Measurements from ENCODE around the gene RAD52.
A peak's percentile ranks its signal among the peaks of the same experiment; 100 is the strongest.

Gene RAD52

DNA sequence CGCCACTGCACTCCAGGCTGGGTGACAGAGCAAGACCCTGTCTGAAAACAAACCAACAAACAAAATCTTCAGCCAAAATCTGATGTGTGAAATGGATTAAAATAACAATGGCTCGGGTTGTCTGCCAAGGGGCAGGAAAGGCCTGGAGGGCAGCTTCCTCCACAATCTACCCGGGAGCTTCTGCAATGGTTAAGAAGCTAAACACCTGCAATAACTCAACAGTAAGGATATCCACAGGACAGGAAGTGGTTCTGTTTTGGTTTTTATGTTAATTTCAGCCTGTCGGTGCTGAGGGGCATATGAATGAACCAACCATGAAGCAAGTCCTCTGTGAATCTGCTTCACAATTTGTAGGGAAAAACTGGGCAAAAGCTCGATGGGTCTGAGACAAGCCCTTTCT, 34.4 kb downstream of the RAD52 start:
- H3K79me2 ChIP-seq (ENCODE audit: control insufficient read depth, insufficient read depth, low read length, unreplicated experiment): no peaks in the 10 kb centered on the region
- H3K27me3 ChIP-seq (ENCODE audit: insufficient read depth, low read length): no peaks in the 10 kb centered on the region
- no peak overlapping the region for H2AFZ ChIP-seq (ENCODE audit: low read length, unreplicated experiment)
- peaks cover 34% of the 10 kb centered on the region for H3K36me3 ChIP-seq (ENCODE audit: insufficient read depth, low read length)
- H3K4me1 ChIP-seq (ENCODE audit: control insufficient read depth, insufficient read depth, low read length, unreplicated experiment): peaks cover 6% of the 10 kb centered on the region
- no peak overlapping the region for H3K4me3 ChIP-seq (ENCODE audit: low read depth, low read length)
- no peak overlapping the region for H3K27ac ChIP-seq (ENCODE audit: low read depth, low read length)

DNA sequence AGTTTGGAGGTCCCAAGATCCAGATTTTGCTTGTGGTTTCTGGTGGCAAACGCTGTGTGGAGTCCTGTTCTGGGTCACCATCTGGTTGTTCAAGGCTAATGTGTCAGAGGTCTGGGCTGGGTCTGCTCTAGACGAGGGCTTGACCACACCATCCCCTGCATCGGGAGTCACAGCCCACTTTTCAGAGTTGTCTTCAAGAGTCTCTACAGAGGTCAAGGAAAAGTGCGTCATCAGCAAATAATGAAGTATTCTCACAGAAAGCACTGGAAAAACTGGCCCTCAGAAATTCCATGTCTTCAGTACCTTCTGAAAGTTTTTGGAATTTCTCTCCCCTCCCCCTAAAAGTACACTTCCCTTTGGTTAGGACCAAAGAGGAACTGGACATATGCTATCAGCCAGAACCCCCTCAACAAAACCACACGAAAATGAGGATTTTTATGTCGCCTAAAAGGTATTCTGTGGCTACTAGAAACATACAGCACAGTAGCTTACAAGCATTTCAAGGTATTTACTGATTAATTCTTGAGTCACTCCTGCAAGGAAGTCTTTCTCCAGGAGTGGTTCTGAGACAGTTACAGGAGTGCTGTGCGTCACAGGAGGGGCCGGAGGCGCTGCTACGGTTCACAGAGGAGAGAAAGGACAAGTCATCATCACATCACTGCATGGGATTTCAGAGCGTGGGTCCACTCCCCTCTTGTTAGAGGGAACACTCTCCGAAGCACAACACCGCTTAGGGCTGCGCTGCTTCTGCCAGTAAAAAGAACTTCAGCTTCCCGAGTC, 35.4 kb downstream of the RAD52 start:
- Histone ChIP-seq H3K79me2 (ENCODE audit: control insufficient read depth, insufficient read depth, low read length, unreplicated experiment) (no peaks in the 10 kb centered on the region), H3K4me3 (ENCODE audit: low read depth, low read length) (no peak overlapping the region), H3K36me3 (ENCODE audit: insufficient read depth, low read length) (peaks cover 37% of the 10 kb centered on the region), H2AFZ (ENCODE audit: low read length, unreplicated experiment) (no peak overlapping the region), H3K27ac (ENCODE audit: low read depth, low read length) (peak overlapping the region; percentile 35), H3K27me3 (ENCODE audit: insufficient read depth, low read length) (no peaks in the 10 kb centered on the region), H3K4me1 (ENCODE audit: control insufficient read depth, insufficient read depth, low read length, unreplicated experiment) (peaks cover 6% of the 10 kb centered on the region)

DNA sequence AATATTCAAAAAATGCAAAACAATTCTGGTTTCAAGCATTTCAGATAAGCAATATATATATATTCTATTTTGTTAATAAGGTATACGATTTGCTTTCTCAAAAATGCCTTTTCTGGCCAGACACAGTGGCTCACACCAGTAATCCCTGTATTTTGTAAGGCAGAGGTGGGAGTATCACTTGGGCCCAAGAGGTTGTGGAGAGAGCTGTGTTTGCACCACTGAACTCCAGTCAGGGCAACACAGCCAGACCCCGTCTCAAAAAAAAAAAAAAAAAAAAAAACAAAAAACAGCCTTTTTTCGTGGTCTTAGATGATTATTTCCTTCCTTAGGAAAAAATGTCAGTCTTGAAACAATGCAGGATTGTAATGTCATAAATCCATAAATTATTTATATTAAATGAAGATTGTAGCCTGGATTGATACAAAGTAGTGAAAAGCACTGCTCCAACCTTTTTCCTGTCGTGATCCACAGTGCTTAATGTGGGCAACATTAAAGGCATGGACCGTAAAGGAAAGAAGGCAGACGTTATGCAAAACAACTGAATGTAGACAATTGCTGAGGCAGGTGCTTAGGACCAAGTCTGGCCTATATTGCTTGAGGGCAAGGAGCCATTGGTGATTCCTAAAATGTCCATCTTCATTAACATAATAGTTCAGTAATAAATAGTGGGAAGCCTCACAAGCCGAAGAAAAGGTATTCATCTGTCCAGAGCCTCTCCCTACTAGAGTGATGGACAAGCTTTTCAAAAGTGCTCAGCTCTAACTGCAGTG, 36.8 kb downstream of the RAD52 start:
- H2AFZ ChIP-seq (ENCODE audit: low read length, unreplicated experiment): no peak overlapping the region
- H3K27me3 ChIP-seq (ENCODE audit: insufficient read depth, low read length): no peaks in the 10 kb centered on the region
- peaks cover 46% of the 10 kb centered on the region for H3K36me3 ChIP-seq (ENCODE audit: insufficient read depth, low read length)
- H3K4me3 ChIP-seq (ENCODE audit: low read depth, low read length): no peak overlapping the region
- no peak overlapping the region for H3K27ac ChIP-seq (ENCODE audit: low read depth, low read length)
- H3K79me2 ChIP-seq (ENCODE audit: control insufficient read depth, insufficient read depth, low read length, unreplicated experiment): no peaks in the 10 kb centered on the region
- H3K4me1 ChIP-seq (ENCODE audit: control insufficient read depth, insufficient read depth, low read length, unreplicated experiment): peaks cover 6% of the 10 kb centered on the region

DNA sequence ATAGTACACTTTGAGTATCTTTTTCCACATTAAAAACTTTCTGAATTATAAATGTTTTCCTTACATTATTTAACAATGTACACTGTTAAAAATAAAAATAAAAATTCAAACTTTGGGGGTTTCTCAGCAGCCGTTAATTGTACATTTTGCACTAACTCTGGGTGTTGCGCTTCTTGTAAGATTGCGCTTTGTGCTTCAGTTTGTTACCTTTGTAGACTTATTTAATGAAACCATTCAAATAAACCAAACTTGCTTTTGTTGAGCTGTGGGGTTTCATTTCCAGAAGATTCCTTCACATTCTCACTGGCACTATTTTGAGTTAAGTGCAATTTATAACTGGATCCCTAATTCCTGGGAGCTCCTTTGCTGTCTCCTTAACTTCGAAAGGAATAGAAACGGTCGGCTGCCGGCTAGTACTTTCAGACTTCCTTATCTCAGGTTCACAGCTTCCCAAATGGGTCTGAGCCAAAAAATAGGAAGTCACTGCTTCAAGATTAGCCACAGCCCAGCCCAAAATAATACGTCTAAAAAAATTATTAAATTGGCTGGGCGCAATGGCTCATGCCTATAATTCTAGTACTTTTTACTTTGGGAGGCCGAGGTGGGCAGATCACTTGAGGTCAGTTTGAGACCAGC, 38.2 kb downstream of the RAD52 start:
- Histone ChIP-seq H3K27me3 (ENCODE audit: insufficient read depth, low read length) (no peaks in the 10 kb centered on the region), H3K4me1 (ENCODE audit: control insufficient read depth, insufficient read depth, low read length, unreplicated experiment) (peaks cover 6% of the 10 kb centered on the region), H2AFZ (ENCODE audit: low read length, unreplicated experiment) (no peak overlapping the region), H3K36me3 (ENCODE audit: insufficient read depth, low read length) (peaks cover 45% of the 10 kb centered on the region), H3K27ac (ENCODE audit: low read depth, low read length) (no peak overlapping the region), H3K4me3 (ENCODE audit: low read depth, low read length) (no peak overlapping the region), H3K79me2 (ENCODE audit: control insufficient read depth, insufficient read depth, low read length, unreplicated experiment) (no peaks in the 10 kb centered on the region)

DNA sequence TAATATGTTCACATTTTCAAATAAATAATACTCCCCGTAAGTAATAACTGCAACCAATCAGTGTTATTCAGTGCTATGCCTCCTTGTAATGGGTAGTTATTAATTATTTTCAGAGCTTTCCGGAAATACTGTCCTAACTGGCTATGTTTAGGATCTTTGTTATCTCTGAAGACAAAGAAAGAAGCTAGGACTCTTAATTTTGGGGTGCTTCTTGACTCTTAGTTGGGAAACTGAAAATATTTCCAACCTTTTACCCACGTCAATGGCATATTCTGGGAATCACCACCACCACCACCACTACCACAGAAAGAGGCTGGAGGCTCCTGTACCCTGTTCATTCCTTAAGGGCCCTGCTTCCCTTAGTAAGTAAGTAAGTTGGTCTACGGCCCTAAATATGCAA, 39.1 kb downstream of the RAD52 start:
- peaks cover 6% of the 10 kb centered on the region for H3K4me1 ChIP-seq (ENCODE audit: control insufficient read depth, insufficient read depth, low read length, unreplicated experiment)
- no peaks in the 10 kb centered on the region for H3K27me3 ChIP-seq (ENCODE audit: insufficient read depth, low read length)
- no peaks in the 10 kb centered on the region for H3K79me2 ChIP-seq (ENCODE audit: control insufficient read depth, insufficient read depth, low read length, unreplicated experiment)
- no peak overlapping the region for H3K4me3 ChIP-seq (ENCODE audit: low read depth, low read length)
- peaks cover 45% of the 10 kb centered on the region for H3K36me3 ChIP-seq (ENCODE audit: insufficient read depth, low read length)
- H3K27ac ChIP-seq (ENCODE audit: low read depth, low read length): no peak overlapping the region
- H2AFZ ChIP-seq (ENCODE audit: low read length, unreplicated experiment): no peak overlapping the region

DNA sequence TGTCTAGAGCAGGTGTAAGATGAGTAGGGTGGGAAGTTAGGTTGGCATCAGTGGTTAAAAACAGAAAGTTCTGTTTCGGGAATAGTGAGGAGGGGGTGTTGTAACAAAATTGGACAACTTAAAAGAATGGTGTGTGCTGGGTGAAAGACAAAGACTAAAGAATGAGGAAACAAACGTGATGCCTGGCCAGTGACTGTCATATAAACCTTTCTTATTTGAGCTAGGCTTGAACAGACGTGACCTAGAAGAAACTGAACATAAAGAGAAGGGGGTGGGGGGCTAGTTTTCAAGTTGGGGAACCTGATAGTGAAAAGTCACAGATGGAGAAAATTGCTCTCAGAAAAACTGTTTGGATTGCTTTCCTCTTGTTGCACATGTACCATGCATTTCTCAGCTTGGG, 39.6 kb downstream of the RAD52 start:
- Histone ChIP-seq H3K79me2 (ENCODE audit: control insufficient read depth, insufficient read depth, low read length, unreplicated experiment) (no peaks in the 10 kb centered on the region), H2AFZ (ENCODE audit: low read length, unreplicated experiment) (no peak overlapping the region), H3K27me3 (ENCODE audit: insufficient read depth, low read length) (no peaks in the 10 kb centered on the region), H3K4me3 (ENCODE audit: low read depth, low read length) (no peak overlapping the region), H3K36me3 (ENCODE audit: insufficient read depth, low read length) (peaks cover 40% of the 10 kb centered on the region), H3K4me1 (ENCODE audit: control insufficient read depth, insufficient read depth, low read length, unreplicated experiment) (peaks cover 6% of the 10 kb centered on the region), H3K27ac (ENCODE audit: low read depth, low read length) (no peak overlapping the region)

DNA sequence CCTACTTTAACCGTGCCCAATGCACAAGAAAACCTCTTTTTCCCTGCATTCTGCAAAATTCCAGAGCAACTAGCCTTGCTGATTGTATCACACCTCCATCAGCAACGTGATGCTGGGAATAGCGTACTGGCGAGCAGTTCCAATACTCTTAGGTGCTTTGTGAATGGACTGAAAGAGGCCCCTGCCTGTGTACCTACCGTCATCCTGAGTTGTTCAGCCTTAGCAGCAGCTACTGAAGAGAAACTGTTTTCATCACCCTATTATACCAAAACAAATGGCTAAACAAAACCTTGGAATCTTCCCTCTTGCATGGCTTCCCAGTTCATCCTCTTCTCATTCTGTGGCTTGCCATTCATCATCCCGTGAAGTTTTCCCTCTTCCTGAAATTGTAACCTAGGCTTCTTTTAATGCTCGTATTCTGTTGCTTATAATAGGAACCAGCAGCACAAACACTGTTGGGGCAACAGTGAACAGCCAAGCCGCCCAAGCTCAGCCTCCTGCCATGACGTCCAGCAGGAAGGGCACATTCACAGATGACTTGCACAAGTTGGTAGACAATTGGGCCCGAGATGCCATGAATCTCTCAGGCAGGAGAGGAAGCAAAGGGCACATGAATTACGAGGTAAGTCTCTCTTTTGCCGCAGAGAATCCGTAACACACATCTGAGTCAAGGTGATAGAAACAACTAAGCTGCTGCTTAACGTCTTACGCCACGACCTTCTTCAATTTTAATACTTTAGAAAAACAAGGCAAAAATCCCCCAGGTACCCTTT, 41.9 kb downstream of the RAD52 start:
- no peaks in the 10 kb centered on the region for H3K4me1 ChIP-seq (ENCODE audit: control insufficient read depth, insufficient read depth, low read length, unreplicated experiment)
- peaks cover 46% of the 10 kb centered on the region for H3K36me3 ChIP-seq (ENCODE audit: insufficient read depth, low read length)
- no peak overlapping the region for H3K27ac ChIP-seq (ENCODE audit: low read depth, low read length)
- H3K4me3 ChIP-seq (ENCODE audit: low read depth, low read length): no peak overlapping the region
- no peaks in the 10 kb centered on the region for H3K79me2 ChIP-seq (ENCODE audit: control insufficient read depth, insufficient read depth, low read length, unreplicated experiment)
- no peak overlapping the region for H2AFZ ChIP-seq (ENCODE audit: low read length, unreplicated experiment)
- H3K27me3 ChIP-seq (ENCODE audit: insufficient read depth, low read length): no peaks in the 10 kb centered on the region

DNA sequence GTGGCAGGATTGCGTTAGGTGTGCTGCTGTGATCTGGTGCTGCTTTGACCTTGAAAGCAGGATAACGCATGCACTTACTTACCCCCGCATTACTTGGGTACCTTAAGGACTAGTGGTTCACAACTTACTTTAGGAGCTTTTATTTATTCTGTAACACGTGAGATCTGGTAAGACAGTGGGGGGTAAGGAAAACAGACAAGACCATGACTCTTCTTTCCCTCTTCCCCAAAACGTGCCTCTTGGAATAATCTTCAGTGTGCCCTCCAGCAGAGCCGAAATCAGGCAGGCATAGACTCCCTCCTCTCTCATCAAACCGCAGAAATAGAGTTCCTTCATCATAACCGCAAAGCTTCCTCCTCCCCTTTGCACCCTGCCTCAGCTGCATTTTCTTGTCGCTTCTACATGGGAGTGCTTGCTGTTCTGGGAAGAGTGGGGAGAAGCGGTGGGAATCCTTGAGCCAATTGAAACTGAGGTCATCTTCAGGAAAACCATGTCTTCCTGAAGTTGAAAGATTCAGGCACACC, 43.4 kb downstream of the RAD52 start:
- H3K4me3 ChIP-seq (ENCODE audit: low read depth, low read length): no peak overlapping the region
- no peaks in the 10 kb centered on the region for H3K4me1 ChIP-seq (ENCODE audit: control insufficient read depth, insufficient read depth, low read length, unreplicated experiment)
- peaks cover 4% of the 10 kb centered on the region for H3K79me2 ChIP-seq (ENCODE audit: control insufficient read depth, insufficient read depth, low read length, unreplicated experiment)
- H3K36me3 ChIP-seq (ENCODE audit: insufficient read depth, low read length): peaks cover 50% of the 10 kb centered on the region
- no peak overlapping the region for H3K27ac ChIP-seq (ENCODE audit: low read depth, low read length)
- H3K27me3 ChIP-seq (ENCODE audit: insufficient read depth, low read length): no peaks in the 10 kb centered on the region
- H2AFZ ChIP-seq (ENCODE audit: low read length, unreplicated experiment): no peak overlapping the region

DNA sequence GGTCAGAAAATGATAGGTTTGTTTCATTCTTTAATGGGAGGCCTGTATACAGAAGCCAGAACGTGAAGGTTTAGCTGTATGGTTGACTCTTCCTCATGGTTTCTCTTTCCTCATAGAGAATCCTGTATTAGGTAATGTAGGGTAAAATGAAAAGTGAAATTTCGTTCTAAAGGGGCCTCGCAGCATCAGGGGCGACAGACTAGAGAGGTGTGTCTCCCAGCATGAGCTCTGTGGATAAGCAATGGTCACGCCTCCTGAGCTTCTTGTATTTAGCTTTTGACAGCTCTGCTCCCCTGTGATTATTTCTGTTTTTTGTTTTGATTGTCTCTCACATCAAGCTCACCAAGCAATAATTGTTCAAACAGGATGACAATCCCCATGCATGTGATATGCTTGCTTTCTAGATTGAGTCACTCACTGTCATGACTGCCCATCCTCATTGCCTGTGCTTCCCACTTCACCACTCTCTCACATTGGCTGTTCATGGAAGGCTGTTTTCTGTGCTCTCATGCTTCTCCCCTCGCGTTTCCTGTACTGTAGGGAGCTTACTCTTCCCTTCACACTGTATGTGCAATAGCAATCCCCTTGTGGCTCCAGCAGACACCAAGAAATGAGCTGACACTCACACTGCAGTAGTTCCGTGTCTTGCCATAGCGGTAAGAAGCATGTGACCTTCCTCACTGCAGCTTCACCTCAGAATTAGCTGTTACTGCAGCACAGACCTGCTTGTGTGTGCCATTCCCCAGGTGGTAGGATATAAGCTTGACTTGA, 44.0 kb downstream of the RAD52 start:
- Histone ChIP-seq H3K27ac (ENCODE audit: low read depth, low read length) (no peak overlapping the region), H2AFZ (ENCODE audit: low read length, unreplicated experiment) (no peak overlapping the region), H3K4me1 (ENCODE audit: control insufficient read depth, insufficient read depth, low read length, unreplicated experiment) (no peaks in the 10 kb centered on the region), H3K4me3 (ENCODE audit: low read depth, low read length) (no peak overlapping the region), H3K36me3 (ENCODE audit: insufficient read depth, low read length) (peaks cover 52% of the 10 kb centered on the region), H3K79me2 (ENCODE audit: control insufficient read depth, insufficient read depth, low read length, unreplicated experiment) (peaks cover 4% of the 10 kb centered on the region), H3K27me3 (ENCODE audit: insufficient read depth, low read length) (no peaks in the 10 kb centered on the region)
